CD4-positive, alpha-beta T cell treated with Interleukin-6 at 100 ng/mL for 8 hours (primary cell): ENCODE results near the gene HEXB.
"Not testable (repeated sequence)": the region's sequence is repeated elsewhere in the genome, so short reads cannot be mapped to it uniquely, and the experiment has no call there.

ENCODE experiments used
- DNase-seq: peaks from one replicate; pipeline ENCODE4 v3.0.0-alpha.2; 2020; ENCODE audit warnings: mixed read lengths, low spot score

The HEXB gene

GRCh38 chr5:74659172-74659571 lies 25.9 kb upstream of the HEXB start:
- no peak for DNase-seq

- DNase-seq, result no peak
These were observed 24.9 kb upstream of the HEXB start for GRCh38 chr5:74660140-74660539.

GRCh38 chr5:74660873-74661272 lies 24.2 kb upstream of the HEXB start:
- no peak for DNase-seq

- no peak for DNase-seq
These were observed 20.5 kb upstream of the HEXB start for GRCh38 chr5:74664551-74664950.

DNA sequence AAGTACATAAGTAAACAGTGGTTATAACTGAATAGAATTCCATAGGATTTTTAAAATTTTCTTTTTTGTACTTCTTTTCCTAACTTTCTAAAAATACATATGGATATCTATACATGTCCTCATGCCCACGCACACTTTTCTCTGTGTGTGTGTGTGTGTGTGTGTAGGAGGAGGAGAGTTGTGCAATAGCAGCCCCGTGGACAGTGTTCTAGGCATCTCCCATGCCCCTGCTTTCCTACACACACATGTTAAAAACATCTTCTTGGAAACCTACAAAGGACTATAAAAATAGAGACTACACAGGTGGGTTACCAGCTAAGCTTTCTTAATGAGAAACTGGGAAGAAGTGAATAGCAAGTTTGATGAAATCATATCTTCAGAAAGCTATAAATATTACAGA lies 19.8 kb upstream of the HEXB start:
- no peak for DNase-seq

DNA sequence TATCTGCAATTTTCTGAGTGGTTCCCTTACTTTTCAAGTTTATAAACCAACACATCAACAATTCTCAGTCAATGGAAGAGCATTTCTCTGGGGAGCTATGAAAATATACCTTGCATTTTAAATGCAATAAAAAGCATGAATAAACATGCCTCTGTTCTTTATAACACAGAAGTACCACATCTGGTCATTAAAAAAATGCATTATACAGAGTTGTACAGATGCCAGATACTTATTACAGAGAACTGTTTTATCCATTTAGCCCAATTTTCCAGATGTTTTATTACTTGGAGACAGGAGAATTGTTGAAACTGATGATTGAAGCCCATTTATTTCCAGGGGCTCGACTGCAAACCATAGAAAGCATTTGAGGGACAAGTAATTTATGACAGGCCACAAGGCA lies 19.2 kb upstream of the HEXB start:
- DNase-seq, result no peak

DNA sequence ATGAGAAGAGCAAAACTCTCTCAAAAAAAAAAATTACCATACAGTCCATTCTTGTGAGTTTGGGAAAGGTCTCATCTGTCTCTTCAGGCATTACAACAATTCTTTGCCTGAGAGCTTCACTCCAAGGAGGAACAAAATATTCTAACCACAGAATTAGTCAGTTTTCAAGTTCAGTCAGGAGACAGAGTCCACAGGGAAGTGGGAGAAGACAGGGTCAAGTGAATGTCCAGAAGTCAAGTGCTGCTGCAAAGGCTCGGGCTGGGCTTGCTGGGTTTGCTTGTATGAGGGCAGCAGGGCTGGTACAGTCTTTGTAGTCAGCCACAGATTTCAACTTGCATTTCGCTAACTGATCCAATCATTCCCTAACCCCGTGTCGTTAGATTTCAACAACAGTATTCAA lies 17.6 kb upstream of the HEXB start:
- DNase-seq, result no peak

DNA sequence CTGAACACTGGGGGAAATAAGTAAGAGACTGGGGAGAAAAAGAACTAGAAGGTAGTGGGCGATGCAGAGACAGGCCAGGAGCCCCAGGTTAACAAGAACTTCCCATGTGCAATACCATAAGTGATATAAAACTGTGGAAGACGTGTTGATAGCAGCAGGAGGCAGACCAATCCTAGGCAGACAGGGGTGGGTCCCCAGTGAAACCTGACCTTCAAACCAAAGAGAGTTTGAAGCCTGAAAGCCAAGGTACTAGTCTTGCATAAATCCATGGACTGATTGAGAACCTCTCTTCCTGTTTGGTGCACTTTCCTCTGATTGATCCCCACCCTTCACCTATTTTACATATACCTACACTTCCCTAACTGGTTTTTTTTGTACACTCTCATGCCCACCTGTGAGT lies 15.2 kb upstream of the HEXB start:
- DNase-seq, result no peak

DNA sequence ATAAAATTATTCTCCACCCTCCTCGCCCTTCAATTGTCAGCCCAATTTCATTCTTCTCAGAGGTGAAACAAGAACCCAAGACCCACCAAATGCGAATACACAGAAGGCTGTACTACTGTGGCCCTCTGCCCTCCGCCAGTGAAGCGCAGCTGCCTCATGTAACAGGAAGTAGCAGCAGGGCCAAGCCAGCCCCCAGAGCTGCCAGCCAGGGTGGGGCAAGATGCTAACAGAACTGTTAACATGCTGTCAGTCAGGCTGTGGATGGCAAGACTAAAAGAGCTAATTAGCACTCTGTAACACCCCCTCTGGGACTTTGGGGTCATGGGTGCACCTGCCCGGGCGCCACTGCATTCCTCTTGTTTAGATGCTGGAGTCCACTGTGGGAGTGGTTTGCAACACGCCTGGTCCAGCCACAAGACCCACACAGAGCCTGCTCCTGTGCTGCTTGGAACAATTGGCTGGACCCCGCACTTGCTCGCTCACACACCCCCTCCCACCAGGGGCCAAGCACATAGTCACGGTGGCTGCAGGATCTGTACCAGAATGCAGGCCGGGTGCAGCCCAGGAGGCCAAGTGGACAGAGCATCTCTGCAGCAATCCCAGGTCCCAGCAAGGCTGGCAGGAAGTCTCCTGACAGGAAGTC lies 14.5 kb upstream of the HEXB start:
- DNase-seq, result no peak

DNA sequence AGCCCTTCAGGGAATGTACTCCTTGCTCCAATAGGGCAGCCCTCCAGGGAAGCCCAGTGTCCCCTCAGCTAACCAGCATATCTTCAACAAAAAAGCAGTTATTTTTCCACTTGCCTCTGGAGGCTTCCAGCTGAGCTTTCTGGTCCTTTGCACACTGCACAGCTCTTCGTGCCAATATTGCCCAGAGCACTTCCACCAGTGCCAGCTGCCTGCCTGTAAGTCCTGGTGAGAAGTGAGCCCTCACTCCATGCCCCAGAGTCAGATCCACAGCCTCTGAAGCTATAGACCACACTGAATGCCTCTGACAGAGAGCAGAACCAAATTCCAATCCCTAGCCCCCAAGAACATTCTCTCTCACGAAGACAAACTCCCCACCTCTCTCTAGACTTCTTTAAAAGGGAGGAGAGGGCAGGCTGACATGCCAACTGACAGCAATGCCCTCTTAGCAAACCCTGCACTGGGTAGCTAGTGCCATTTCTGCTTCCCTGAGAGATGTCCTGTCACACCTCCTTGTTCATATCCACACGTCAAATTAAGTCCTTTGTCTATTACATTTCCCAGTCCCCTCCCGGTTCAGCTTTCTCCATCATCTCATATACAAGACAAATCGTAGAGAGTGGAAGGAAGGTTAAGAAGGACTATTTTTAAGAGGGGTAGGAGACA lies 12.7 kb upstream of the HEXB start:
- no peak for DNase-seq

DNA sequence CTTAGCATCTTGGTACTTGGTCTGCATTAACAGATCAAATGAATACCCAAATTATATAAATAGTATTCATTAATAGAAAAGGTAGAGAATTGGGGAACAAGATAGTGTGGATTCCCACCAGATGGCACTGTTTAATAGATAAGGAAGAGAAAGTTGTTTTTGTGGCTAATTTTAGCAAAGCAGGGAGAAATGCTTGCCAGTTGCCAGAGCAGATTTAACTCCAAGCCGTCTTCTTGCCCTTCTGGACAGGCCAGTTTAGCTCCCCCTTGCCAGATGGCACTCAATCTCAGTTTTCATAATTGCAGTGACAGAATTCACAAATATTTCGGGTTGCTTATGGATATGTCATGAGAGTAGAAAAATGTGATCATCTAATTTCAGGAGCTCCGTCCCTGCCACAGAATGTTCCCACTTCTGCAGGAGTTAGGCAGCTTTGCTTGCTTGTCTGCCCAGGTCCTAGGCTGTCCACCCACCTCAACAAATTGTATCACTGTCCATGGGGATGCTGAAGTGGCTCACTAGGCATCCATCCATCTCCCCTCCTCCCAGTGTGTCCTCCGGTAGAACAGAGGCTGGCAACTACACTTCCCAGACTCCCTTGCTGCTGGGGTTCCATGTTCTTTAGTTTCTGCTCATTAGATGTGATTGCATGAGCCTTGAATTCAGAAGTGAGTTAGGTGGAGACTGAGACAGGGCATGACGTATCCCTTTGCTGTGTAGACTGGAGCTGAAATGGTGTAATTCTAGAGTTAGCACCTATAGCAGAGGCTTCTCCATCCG lies 11.8 kb upstream of the HEXB start:
- no peak for DNase-seq

- DNase-seq, result not testable (repeated sequence)
These were observed 8.6 kb upstream of the HEXB start for GRCh38 chr5:74676466-74676865.

DNA sequence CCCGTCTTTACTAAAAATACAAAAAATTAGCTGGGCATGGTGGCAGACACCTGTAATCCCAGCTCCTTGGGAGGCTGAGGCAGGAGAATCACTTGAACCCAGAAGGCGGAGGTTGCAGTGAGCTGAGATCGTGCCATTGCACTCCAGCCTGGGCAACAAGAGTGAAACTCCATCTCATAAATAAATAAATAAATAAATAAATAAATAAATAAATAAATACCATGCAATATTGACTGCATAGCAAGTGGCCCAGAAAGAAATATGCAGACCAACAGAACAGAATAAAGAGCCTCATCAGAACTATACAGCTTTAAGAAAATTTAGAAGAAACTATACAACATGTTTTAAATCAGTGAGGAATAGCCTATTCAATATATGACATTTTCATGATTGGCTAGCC lies 6.9 kb upstream of the HEXB start:
- not testable (repeated sequence) for DNase-seq

DNA sequence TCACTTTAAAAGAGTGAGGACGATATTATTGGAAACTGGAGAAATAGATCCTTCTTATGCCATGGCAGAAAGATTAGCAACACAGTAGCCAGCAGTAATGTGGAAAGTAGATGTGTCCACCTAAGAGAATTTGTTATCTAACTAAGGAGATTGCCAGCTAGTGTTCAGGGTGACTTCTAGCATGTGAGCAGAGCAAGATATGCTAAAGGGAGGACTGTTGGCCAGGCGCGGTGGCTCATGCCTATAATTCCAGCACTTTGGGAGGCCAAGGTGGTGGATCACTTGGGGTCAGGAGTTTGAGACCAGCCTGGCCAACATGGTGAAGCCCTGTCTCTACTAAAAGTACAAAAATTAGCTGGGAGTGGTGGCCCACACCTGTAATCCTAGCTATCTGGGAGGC lies 5.7 kb upstream of the HEXB start:
- DNase-seq, result not testable (repeated sequence)

DNA sequence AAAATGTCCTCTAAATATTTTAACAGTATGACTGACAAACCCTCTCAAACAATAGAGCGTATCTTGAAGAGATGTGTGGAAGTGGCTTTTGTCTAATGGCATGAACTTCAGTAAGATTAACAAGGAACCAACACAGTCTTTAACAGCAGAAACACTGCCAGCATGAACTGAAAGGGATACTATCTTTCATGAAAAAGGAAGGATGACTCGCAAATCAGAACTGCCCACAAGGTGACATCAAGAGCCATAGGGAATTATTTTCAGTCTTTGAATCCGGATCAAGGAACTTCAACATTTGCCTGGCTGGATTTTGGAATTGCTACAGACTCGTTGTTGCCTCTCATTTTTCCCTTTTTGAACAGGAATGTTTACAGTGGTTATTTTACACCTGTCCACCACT lies 5.1 kb upstream of the HEXB start:
- no peak for DNase-seq

- no peak for DNase-seq
These were observed 1.1 kb downstream of the HEXB start for GRCh38 chr5:74685979-74686631.

DNA sequence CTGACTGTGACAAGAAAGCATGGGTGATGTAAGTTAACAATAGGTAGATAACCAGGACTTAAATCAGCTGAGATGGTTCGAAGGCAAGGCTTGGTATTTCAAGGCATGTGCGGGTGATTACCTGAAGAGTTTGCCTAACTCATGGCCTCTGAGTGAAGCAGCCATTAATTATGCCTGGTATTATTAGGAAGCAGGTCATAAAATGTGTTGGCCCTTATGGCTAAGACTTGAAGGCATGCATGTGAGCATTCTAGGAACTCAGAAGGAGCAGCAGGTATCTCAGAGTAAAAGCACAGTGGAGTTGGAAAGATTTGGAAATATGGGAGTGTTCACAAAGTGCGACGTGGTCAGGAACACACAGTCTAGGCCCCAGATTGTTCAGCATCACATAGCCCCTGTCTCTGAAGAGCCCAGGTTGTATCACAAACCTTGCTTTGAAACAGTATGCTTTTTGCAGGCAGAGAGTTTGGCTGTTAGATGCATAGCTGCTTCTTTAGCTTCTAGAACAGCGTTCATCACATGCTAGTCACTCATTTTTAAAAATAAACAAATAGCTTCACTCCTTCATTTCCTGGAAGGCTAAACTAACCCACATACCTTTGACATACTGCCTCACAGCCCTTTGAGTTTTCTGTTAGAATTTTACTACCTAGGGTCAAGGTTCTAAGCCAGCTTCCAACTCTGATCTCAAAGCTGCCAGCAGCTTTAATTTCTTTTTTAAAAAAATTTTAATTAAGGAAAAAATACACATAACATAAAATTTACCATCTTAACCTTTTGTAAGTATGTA lies 2.1 kb downstream of the HEXB start:
- no peak for DNase-seq

- no peak for DNase-seq
These were observed 8.2 kb downstream of the HEXB start for GRCh38 chr5:74693191-74693590.

GRCh38 chr5:74717596-74717995 lies 32.6 kb downstream of the HEXB start:
- no peak for DNase-seq

GRCh38 chr5:74722271-74722670 lies 37.2 kb downstream of the HEXB start:
- no peak for DNase-seq

GRCh38 chr5:74725331-74725730 lies 40.3 kb downstream of the HEXB start:
- no peak for DNase-seq

DNA sequence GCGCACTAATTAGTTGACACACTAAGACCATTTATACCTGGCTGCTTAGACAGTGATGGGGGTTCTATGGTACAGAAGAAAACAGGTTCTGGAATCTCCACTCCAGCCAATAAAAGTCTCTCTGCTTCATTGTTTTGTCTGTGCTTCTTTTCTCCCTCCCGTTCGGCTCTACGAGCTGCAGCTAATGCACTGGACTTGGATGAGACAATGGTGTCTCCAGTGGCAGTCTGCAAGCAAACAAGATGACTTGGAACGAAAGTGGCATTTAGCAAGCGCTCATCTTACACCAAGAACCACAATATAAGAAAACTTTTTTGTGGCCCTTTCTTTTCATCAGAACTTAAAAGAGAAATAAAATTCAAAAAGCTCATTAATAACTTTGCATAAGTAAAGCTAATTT lies 51.7 kb downstream of the HEXB start:
- no peak for DNase-seq
